Left ventricle myocardium superior (tissue), 1 donor: ENCODE results near the gene ZBTB1. TPM values are rescaled to one million over a fixed set of nuclear protein-coding genes. Genes with fewer than 3 reads are reported as not detected.

ENCODE experiments used
- ATAC-seq: fragments of 200-7000 bp; cut with Tn5 transposase; one replicate; pipeline ENCODE4 v1.9.1; 2020; ENCODE audit warnings: mild to moderate bottlenecking, moderate library complexity
- DNase-seq: peaks from one replicate; pipeline ENCODE4 v3.0.0-alpha.2; 2020
- intact Hi-C: fragments of 100-400 bp; cut with micrococcal nuclease; formaldehyde crosslinking; loops from one replicate; pipeline ENCODE4 v1.11.0; 2022
- long read RNA-seq: library from polyadenylated mRNA; unstranded; transcript quantifications from one replicate; pipeline ENCODE4 v2.0.0, GENCODE V29; 2021
- total RNA-seq: library from RNA; stranded (reverse); fragmentation: NEBNext Ultra II Directional; extraction: Animal tissue kit (Norgen Biotek cat#: 25700); gene quantifications from one replicate; pipeline ENCODE4 v1.2.1, GENCODE V29; 2021
- donor health status: DM: no; HTN: yes; CAD: no; lungs with severe emphysema.

The ZBTB1 gene
- total RNA-seq, result 23.7 TPM
- long read RNA-seq, full-length matches to known transcripts, result 11 of 31 reads
- long read RNA-seq, partial matches to known transcripts, result 12 of 31 reads
- long read RNA-seq, other reads (novel, unspliced or antisense), result 8 of 31 reads

- intact Hi-C loops, result no loop called here
- ATAC-seq (peak; percentile 68), DNase-seq (peak; percentile 92)
These were observed at the start of gene ZBTB1 for GRCh38 chr14:64504310-64504896. Gene ZBTB1 (plus strand): TSS chr14:64504770. CDS start chr14:64521505, 16,735 bp downstream.

- intact Hi-C loops, result no loop called here
- DNase-seq (no peak), ATAC-seq (no peak)
These were observed 45.0 kb upstream of the ZBTB1 start for GRCh38 chr14:64459405-64460136.

GRCh38 chr14:64461221-64461620, 43.3 kb upstream of the ZBTB1 start:
- intact Hi-C loops, result no loop called here
- DNase-seq (no peak), ATAC-seq (no peak)

- DNase-seq, result no peak
- no peak for ATAC-seq
- intact Hi-C loops, result no loop called here
These were observed 41.4 kb upstream of the ZBTB1 start for GRCh38 chr14:64463195-64463594.

GRCh38 chr14:64463873-64464272, 40.7 kb upstream of the ZBTB1 start:
- intact Hi-C loops, result no loop called here
- DNase-seq (no peak), ATAC-seq (no peak)

GRCh38 chr14:64464651-64465050, 39.9 kb upstream of the ZBTB1 start:
- DNase-seq, result no peak
- intact Hi-C loops, result no loop called here
- no peak for ATAC-seq

GRCh38 chr14:64465191-64465822, 39.3 kb upstream of the ZBTB1 start, which contains the start of gene AKAP5:
Gene AKAP5 (plus strand): TSS chr14:64465499. CDS start chr14:64468395, 2,896 bp downstream.
- ATAC-seq (peak; percentile 97), DNase-seq (peak; percentile 77)
- intact Hi-C loops, result no loop called here

- intact Hi-C loops, result no loop called here
- DNase-seq (no peak), ATAC-seq (peak; percentile 54)
These were observed 38.6 kb upstream of the ZBTB1 start for GRCh38 chr14:64465831-64466554.

- no peak for ATAC-seq
- intact Hi-C loops, result no loop called here
These were observed 37.5 kb upstream of the ZBTB1 start for GRCh38 chr14:64467101-64467500.

GRCh38 chr14:64467566-64467965, 37.0 kb upstream of the ZBTB1 start:
- DNase-seq (no peak), ATAC-seq (no peak)
- intact Hi-C loops, result no loop called here

More at GRCh38 chr14:64467101-64467500, 37.5 kb upstream of the ZBTB1 start:
- no peak for DNase-seq

- ATAC-seq, result no peak
- DNase-seq, result no peak
- intact Hi-C loops, result no loop called here
These were observed 36.1 kb upstream of the ZBTB1 start for GRCh38 chr14:64468451-64468850.

- intact Hi-C loops, result no loop called here
- DNase-seq, result no peak
- ATAC-seq, result no peak
These were observed 30.5 kb upstream of the ZBTB1 start for GRCh38 chr14:64474041-64474440.

- intact Hi-C loops, result no loop called here
- DNase-seq (no peak), ATAC-seq (no peak)
These were observed 29.9 kb upstream of the ZBTB1 start for GRCh38 chr14:64474698-64475097.

GRCh38 chr14:64475585-64476273, 28.8 kb upstream of the ZBTB1 start:
- intact Hi-C loops, result no loop called here
- ATAC-seq (no peak), DNase-seq (no peak)

- DNase-seq, result no peak
- intact Hi-C loops, result no loop called here
- no peak for ATAC-seq
These were observed 28.1 kb upstream of the ZBTB1 start for GRCh38 chr14:64476438-64476837.

GRCh38 chr14:64478634-64479250, 25.8 kb upstream of the ZBTB1 start:
- no peak for ATAC-seq
- DNase-seq, result no peak
- intact Hi-C loops, result no loop called here

GRCh38 chr14:64488590-64489099, 15.9 kb upstream of the ZBTB1 start:
- DNase-seq (no peak), ATAC-seq (no peak)
- intact Hi-C loops, result no loop called here

- peak; percentile 53 for ATAC-seq
- intact Hi-C loops, result no loop called here
These were observed 12.9 kb upstream of the ZBTB1 start for GRCh38 chr14:64491637-64492036.

More at GRCh38 chr14:64491637-64492036, 12.9 kb upstream of the ZBTB1 start:
- no peak for DNase-seq
